Peyer's patch (tissue), 4 donors: ENCODE data around the gene FASTKD3. TPM values are rescaled to one million over a fixed set of nuclear protein-coding genes. Genes with fewer than 3 reads are reported as not detected.

Experiments used
- DNase-seq, 3 donors: peaks; one replicate each; pipeline ENCODE4 v3.0.0-alpha.2; 2017 to 2019
- H3K27ac ChIP-seq, 4 donors: fragments of 200-600 bp; sonication (generic); one replicate each; pipeline ENCODE4 v1.5.1; 2016 to 2019
- H3K27me3 ChIP-seq, 2 donors: fragments of 200-600 bp; sonication (generic); one replicate each; pipeline ENCODE4 v1.5.1; 2019
- H3K36me3 ChIP-seq, 3 donors: fragments of 200-600 bp; sonication (generic); one replicate each; pipeline ENCODE4 v1.5.1; 2016 to 2019
- H3K4me1 ChIP-seq, 4 donors: fragments of 200-600 bp; sonication (generic); one replicate each; pipeline ENCODE4 v1.5.1; 2016 to 2019
- H3K4me3 ChIP-seq, 4 donors: fragments of 200-600 bp; sonication (generic); 1 replicate in 3 of 4; 2 replicates in 1 of 4; pipeline ENCODE4 v1.5.1; 2016 to 2019; ENCODE audit warnings: mild to moderate bottlenecking in 1 of 4
- H3K9me3 ChIP-seq, 4 donors: fragments of 200-600 bp; sonication (generic); one replicate each; pipeline ENCODE4 v1.5.1; 2016 to 2019; ENCODE audit warnings: mild to moderate bottlenecking in 1 of 4
- CTCF ChIP-seq, 6 experiments: fragments of 450-650 bp in 4 of 6; fragments of 200-600 bp in 2 of 6; sonication (generic) in 1 of 6; IDR thresholded peaks; one replicate each; pipeline ENCODE4 v1.5.1; 2017 to 2019; ENCODE audit warnings: antibody characterized with exemption in 6 of 6, mild to moderate bottlenecking in 3 of 6, moderate library complexity in 1 of 6
- POLR2A ChIP-seq, 2 donors: fragments of 450-650 bp; IDR thresholded peaks; one replicate each; pipeline ENCODE4 v1.5.1; 2017; ENCODE audit warnings: antibody characterized with exemption in 2 of 2, mild to moderate bottlenecking in 2 of 2, moderate library complexity in 2 of 2
- total RNA-seq, 4 donors: library from RNA; depleted of rRNA; stranded (reverse); fragments of >200 nt; gene quantifications; one replicate each; pipeline ENCODE4 v1.1.0, GENCODE V29; 2016

FASTKD3 gene
- total RNA-seq, 4 donors from 2014 or later: 10.0 to 17.0 (median 14.1) TPM

GRCh38 chr5:7828269-7828668 is 40.6 kb downstream of the FASTKD3 start:
- Histone ChIP-seq H3K9me3 (no peaks in the 10 kb centered on the region), H3K4me1 (no peaks in the 10 kb centered on the region), H3K36me3 (no peaks in the 10 kb centered on the region), H3K27me3 (no peaks in the 10 kb centered on the region), H3K27ac (no peak overlapping the region), H3K4me3 (no peak overlapping the region)
- peak in 1 of 3 donors; percentile 53 for DNase-seq
- TF ChIP-seq CTCF (IDR thresholded peaks at IDR 0.05) (no peak), POLR2A (IDR thresholded peaks at IDR 0.05) (no peak)

GRCh38 chr5:7827610-7828009 is 41.2 kb downstream of the FASTKD3 start:
- Histone ChIP-seq H3K9me3 (no peaks in the 10 kb centered on the region), H3K27me3 (no peaks in the 10 kb centered on the region), H3K4me1 (no peaks in the 10 kb centered on the region), H3K27ac (no peak overlapping the region), H3K36me3 (no peaks in the 10 kb centered on the region), H3K4me3 (no peak overlapping the region)
- TF ChIP-seq CTCF (IDR thresholded peaks at IDR 0.05) (no peak), POLR2A (IDR thresholded peaks at IDR 0.05) (no peak)
- no peak for DNase-seq

- no peak overlapping the region for H3K27ac ChIP-seq
- no peaks in the 10 kb centered on the region for H3K4me1 ChIP-seq
- no peaks in the 10 kb centered on the region for H3K27me3 ChIP-seq
- no peak overlapping the region for H3K4me3 ChIP-seq
- no peak for DNase-seq
- no peaks in the 10 kb centered on the region for H3K36me3 ChIP-seq
- H3K9me3 ChIP-seq: no peaks in the 10 kb centered on the region
- TF ChIP-seq POLR2A (IDR thresholded peaks at IDR 0.05) (no peak), CTCF (IDR thresholded peaks at IDR 0.05) (no peak)
Observed at GRCh38 chr5:7825630-7826029, 43.2 kb downstream of the FASTKD3 start.

- Histone ChIP-seq H3K4me1 (no peaks in the 10 kb centered on the region), H3K36me3 (no peaks in the 10 kb centered on the region), H3K27me3 (no peaks in the 10 kb centered on the region), H3K27ac (no peak overlapping the region), H3K9me3 (no peaks in the 10 kb centered on the region), H3K4me3 (no peak overlapping the region)
- TF ChIP-seq POLR2A (IDR thresholded peaks at IDR 0.05): no peak
- TF ChIP-seq CTCF (IDR thresholded peaks at IDR 0.05): no peak
- no peak for DNase-seq
Observed at GRCh38 chr5:7824995-7825394, 43.8 kb downstream of the FASTKD3 start.

GRCh38 chr5:7823594-7823993 is 45.2 kb downstream of the FASTKD3 start:
- H3K36me3 ChIP-seq: no peaks in the 10 kb centered on the region
- H3K27ac ChIP-seq: no peak overlapping the region
- H3K9me3 ChIP-seq: no peaks in the 10 kb centered on the region
- H3K4me3 ChIP-seq: no peak overlapping the region
- no peaks in the 10 kb centered on the region for H3K27me3 ChIP-seq
- no peak for DNase-seq
- TF ChIP-seq POLR2A (IDR thresholded peaks at IDR 0.05) (no peak), CTCF (IDR thresholded peaks at IDR 0.05) (no peak)
- no peaks in the 10 kb centered on the region for H3K4me1 ChIP-seq

DNA sequence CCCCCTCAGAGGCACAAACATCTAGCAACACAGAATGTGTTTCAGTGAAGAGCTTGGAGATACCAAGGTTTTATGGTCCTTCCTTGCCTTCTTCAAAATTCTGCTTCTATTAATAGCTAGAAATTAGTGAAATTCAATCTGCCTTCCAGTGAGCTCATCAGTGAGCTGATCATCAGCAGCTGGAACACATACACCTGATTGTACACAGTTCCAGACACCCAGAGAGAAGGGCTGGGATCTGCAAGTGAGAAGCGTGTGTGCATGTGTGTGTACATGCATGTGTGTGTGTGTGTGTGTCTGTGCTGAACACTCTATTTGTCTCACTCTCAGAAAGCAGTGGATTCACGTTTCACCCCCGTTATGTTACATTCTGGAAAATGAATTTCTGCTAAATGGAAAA is 46.4 kb downstream of the FASTKD3 start:
- Histone ChIP-seq H3K4me3 (no peak overlapping the region), H3K27me3 (no peaks in the 10 kb centered on the region), H3K4me1 (no peaks in the 10 kb centered on the region), H3K9me3 (no peaks in the 10 kb centered on the region), H3K27ac (no peak overlapping the region), H3K36me3 (no peaks in the 10 kb centered on the region)
- no peak for TF ChIP-seq CTCF (IDR thresholded peaks at IDR 0.05)
- no peak for DNase-seq
